C4-2B (cell line): Measurements from ENCODE around the gene AGR3.

Experiments
- ZFX ChIP-seq: fragments of 450-650 bp; IDR thresholded peaks from 2 replicates; pipeline ENCODE4 v1.6.1; 2017
- TF ChIP-seq, protein P1 (sequence below): fragments of 450-650 bp; conservative IDR thresholded peaks from 2 replicates; pipeline ENCODE4 v1.5.1; 2017; ENCODE audit warnings: mild to moderate bottlenecking

DNA sequence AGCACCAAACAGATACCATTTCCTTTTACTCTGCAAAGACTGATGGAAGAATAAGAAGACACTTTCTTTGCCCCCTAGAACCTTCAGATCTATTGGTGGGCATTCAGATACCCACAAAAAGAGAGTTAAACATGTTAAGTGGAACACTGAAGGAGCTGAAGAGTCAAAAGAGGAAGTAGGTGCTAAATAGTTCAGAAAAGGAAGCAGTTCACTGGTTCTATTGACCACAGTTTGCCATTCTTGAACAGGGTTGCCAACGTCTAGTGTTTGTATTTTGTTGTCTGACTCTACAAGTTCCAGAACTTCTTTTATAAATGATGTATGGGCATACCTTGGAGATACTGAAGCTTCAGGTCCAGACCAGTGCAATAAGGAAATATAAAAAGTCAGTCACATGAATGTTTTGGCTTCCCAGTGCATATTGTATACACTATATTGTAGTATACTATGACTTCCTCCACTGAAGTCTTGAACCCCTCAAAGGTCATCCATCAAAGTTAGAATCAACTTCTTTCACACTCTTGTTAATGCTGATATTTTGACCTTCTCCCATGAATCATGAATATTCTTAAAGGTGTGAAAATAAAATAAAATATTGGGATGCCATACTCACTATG lies 47.5 kb upstream of the AGR3 start:
- TF ChIP-seq, protein P1, sequence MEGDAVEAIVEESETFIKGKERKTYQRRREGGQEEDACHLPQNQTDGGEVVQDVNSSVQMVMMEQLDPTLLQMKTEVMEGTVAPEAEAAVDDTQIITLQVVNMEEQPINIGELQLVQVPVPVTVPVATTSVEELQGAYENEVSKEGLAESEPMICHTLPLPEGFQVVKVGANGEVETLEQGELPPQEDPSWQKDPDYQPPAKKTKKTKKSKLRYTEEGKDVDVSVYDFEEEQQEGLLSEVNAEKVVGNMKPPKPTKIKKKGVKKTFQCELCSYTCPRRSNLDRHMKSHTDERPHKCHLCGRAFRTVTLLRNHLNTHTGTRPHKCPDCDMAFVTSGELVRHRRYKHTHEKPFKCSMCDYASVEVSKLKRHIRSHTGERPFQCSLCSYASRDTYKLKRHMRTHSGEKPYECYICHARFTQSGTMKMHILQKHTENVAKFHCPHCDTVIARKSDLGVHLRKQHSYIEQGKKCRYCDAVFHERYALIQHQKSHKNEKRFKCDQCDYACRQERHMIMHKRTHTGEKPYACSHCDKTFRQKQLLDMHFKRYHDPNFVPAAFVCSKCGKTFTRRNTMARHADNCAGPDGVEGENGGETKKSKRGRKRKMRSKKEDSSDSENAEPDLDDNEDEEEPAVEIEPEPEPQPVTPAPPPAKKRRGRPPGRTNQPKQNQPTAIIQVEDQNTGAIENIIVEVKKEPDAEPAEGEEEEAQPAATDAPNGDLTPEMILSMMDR = no peak
- no peak for TF ChIP-seq ZFX
